ENCODE results near the gene PREB. TPM values are rescaled to one million over a fixed set of nuclear protein-coding genes. Genes with fewer than 3 reads are reported as not detected.

The PREB gene
- total RNA-seq, 6 experiments from 2014 or later, result 27.1 to 102 (median 59.2) TPM

GRCh38 chr2:27086724-27087593, 47.5 kb downstream of the PREB start, which contains the start of gene KHK:
KHK (plus strand) TSS chr2:27086772; CDS start chr2:27087260, 488 bp downstream.
- no peaks in the 10 kb centered on the region for H3K36me3 ChIP-seq
- H3K9me3 ChIP-seq, result no peaks in the 10 kb centered on the region
- H3K4me3 ChIP-seq, result peak within 1 kb of the TSS; percentile 52 to 77 (median 64)
- under 1% methylated on average over 18 of the region's 54 CpGs for WGBS (ENCODE audit: insufficient coverage, low coverage, low lambda C conversion rate, missing lambda C conversion rate)
- TF ChIP-seq, protein P1, sequence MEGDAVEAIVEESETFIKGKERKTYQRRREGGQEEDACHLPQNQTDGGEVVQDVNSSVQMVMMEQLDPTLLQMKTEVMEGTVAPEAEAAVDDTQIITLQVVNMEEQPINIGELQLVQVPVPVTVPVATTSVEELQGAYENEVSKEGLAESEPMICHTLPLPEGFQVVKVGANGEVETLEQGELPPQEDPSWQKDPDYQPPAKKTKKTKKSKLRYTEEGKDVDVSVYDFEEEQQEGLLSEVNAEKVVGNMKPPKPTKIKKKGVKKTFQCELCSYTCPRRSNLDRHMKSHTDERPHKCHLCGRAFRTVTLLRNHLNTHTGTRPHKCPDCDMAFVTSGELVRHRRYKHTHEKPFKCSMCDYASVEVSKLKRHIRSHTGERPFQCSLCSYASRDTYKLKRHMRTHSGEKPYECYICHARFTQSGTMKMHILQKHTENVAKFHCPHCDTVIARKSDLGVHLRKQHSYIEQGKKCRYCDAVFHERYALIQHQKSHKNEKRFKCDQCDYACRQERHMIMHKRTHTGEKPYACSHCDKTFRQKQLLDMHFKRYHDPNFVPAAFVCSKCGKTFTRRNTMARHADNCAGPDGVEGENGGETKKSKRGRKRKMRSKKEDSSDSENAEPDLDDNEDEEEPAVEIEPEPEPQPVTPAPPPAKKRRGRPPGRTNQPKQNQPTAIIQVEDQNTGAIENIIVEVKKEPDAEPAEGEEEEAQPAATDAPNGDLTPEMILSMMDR (IDR thresholded peaks at IDR 0.05), result peak in 2 of 4 donors; percentile 21 to 28
- peak; percentile 79 for TF ChIP-seq POLR2A (IDR thresholded peaks at IDR 0.05)
- peaks cover 0 to 30% (median 5%) of the 10 kb centered on the region in 4 donors for H3K4me1 ChIP-seq
- no peaks in the 10 kb centered on the region for H3K27me3 ChIP-seq
- intact Hi-C loops (cut with DNase I), result loop anchor here in 1 of 2 donors (10.0 kb wide), 2 partner anchors 62 to 122 kb away; no protein-coding TSS in a partner anchor
- ATAC-seq (peak; percentile 62 to 78 (median 73)), DNase-seq (peak; percentile 89 to 92 (median 91))
- peak within 1 kb of the TSS; percentile 59 to 80 (median 75) for H3K27ac ChIP-seq

DNA sequence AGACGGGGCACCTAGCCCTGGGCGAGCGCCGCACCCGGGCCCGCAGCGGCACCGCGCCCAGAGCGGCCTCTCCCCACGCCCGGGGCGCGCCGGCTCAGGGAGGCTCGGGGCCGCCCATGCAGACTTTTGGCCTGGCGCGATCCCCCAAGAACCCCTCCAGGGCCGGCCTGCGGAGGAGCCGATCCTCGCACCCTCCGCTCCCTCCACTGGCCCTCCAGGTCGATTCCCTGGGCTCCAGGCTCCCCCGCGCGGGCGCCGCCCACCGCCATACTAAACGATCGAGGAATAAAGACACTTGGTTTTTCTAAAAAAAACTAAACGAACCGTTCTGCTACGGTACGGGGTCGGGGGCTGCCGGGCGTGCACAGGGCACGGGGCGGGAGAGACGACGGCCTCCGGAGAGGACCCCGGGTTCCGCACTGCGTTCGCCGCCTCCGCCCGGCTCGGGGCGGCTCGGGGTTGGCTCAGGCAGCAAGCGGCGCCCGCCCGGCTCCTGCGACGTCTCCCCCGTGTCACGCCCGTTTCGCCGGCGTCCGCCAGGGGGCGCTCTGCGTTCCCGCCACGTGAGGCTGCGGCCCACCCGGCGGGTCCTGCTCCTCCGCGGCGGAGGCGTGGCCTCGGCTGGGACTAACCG, 48.2 kb downstream of the PREB start:
- Histone ChIP-seq H3K27me3 (no peaks in the 10 kb centered on the region), H3K27ac (peak overlapping the region; percentile 59 to 80 (median 75)), H3K4me1 (peaks cover 0 to 30% (median 7%) of the 10 kb centered on the region in 4 donors), H3K36me3 (no peaks in the 10 kb centered on the region), H3K4me3 (peak overlapping the region; percentile 52 to 77 (median 64)), H3K9me3 (no peaks in the 10 kb centered on the region)
- TF ChIP-seq POLR2A (IDR thresholded peaks at IDR 0.05), result peak; percentile 58
- TF ChIP-seq, protein P1 (IDR thresholded peaks at IDR 0.05), result peak; percentile 87 to 98 (median 93)
- ATAC-seq (peak; percentile 67 to 86 (median 78)), DNase-seq (peak; percentile 96 to 97 (median 97))
- 0% methylated on average over 4 of the region's 81 CpGs for WGBS (ENCODE audit: insufficient coverage, low coverage, low lambda C conversion rate, missing lambda C conversion rate)
- intact Hi-C loops (cut with DNase I), result loop anchor here in 1 of 2 donors (10.0 kb wide), 2 partner anchors 61 to 121 kb away; no protein-coding TSS in a partner anchor

- H3K36me3 ChIP-seq, result no peaks in the 10 kb centered on the region
- intact Hi-C loops (cut with DNase I), result loop anchor here in 1 of 2 donors (10.0 kb wide), 2 partner anchors 61 to 121 kb away; no protein-coding TSS in a partner anchor
- 0% methylated on average over 6 of the region's 38 CpGs for WGBS (ENCODE audit: insufficient coverage, low coverage, low lambda C conversion rate, missing lambda C conversion rate)
- peaks cover 0 to 24% (median 7%) of the 10 kb centered on the region in 4 donors for H3K4me1 ChIP-seq
- H3K4me3 ChIP-seq, result peak overlapping the region; percentile 52 to 77 (median 64)
- ATAC-seq (peak; percentile 43 to 52 (median 46)), DNase-seq (peak; percentile 84 to 87 (median 86))
- peak overlapping the region; percentile 59 to 80 (median 75) for H3K27ac ChIP-seq
- TF ChIP-seq, protein P1 (IDR thresholded peaks at IDR 0.05), result peak; percentile 29 to 53 (median 52)
- no peak for TF ChIP-seq POLR2A (IDR thresholded peaks at IDR 0.05)
- H3K27me3 ChIP-seq, result no peaks in the 10 kb centered on the region
- no peaks in the 10 kb centered on the region for H3K9me3 ChIP-seq
These were observed 48.8 kb downstream of the PREB start for GRCh38 chr2:27085673-27086089.

GRCh38 chr2:27085062-27085672, 49.3 kb downstream of the PREB start:
- 44% methylated on average over 9 of the region's 10 CpGs for WGBS (ENCODE audit: insufficient coverage, low coverage, low lambda C conversion rate, missing lambda C conversion rate)
- peak overlapping the region in 2 of 3 donors; percentile 64 to 77 for H3K4me3 ChIP-seq
- DNase-seq (peak in 1 of 3 donors; percentile 26), ATAC-seq (no peak)
- H3K27me3 ChIP-seq, result no peaks in the 10 kb centered on the region
- no peaks in the 10 kb centered on the region for H3K9me3 ChIP-seq
- H3K36me3 ChIP-seq, result no peaks in the 10 kb centered on the region
- intact Hi-C loops (cut with DNase I), result loop anchor here in 1 of 2 donors (10.0 kb wide), 2 partner anchors 60 to 120 kb away; no protein-coding TSS in a partner anchor
- peak overlapping the region in 2 of 3 donors; percentile 59 to 80 for H3K27ac ChIP-seq
- H3K4me1 ChIP-seq, result peaks cover 0 to 19% (median 6%) of the 10 kb centered on the region in 4 donors
- TF ChIP-seq, protein P1 (IDR thresholded peaks at IDR 0.05), result no peak
- no peak for TF ChIP-seq POLR2A (IDR thresholded peaks at IDR 0.05)
